Lower leg skin (tissue), 4 donors: ENCODE results near the gene MYL7. TPM values are rescaled to one million over a fixed set of nuclear protein-coding genes. Genes with fewer than 3 reads are reported as not detected.

Source experiments
- DNase-seq, 2 donors: peaks; one replicate each; pipeline ENCODE4 v3.0.0-alpha.2; 2019; ENCODE audit warnings: low spot score in 2 of 2
- H3K4me3 ChIP-seq: fragments of 200-600 bp; sonication (generic); 2 replicates; pipeline ENCODE4 v1.5.1; 2017; ENCODE audit warnings: mild to moderate bottlenecking, low read depth; ENCODE audit not compliant: poor library complexity, severe bottlenecking
- CTCF ChIP-seq, 3 donors: fragments of 450-650 bp; IDR thresholded peaks; one replicate each; pipeline ENCODE4 v1.5.1; 2016; ENCODE audit warnings: antibody characterized with exemption in 3 of 3, mild to moderate bottlenecking in 3 of 3, moderate library complexity in 2 of 3
- POLR2A ChIP-seq, 2 donors: fragments of 450-650 bp; IDR thresholded peaks; one replicate each; pipeline ENCODE4 v1.6.1; 2016 to 2017; ENCODE audit warnings: antibody characterized with exemption in 2 of 2, mild to moderate bottlenecking in 1 of 2, moderate library complexity in 1 of 2
- WGBS, 2 donors: methylation state at CpG; one replicate each; pipeline ENCODE4 v1.1.5; 2018; 5-methylcytosine and 5-hydroxymethylcytosine counted together
- intact Hi-C: fragments of 100-400 bp; cut with DNase I; formaldehyde crosslinking; loops from one replicate; pipeline ENCODE4 v1.15.0; 2023; ENCODE audit warnings: low total_unique reads
- total RNA-seq, 4 donors: library from RNA; depleted of rRNA; stranded (reverse); fragments of >200 nt; gene quantifications; one replicate each; pipeline ENCODE4 v1.1.0, GENCODE V29; 2016

MYL7 gene
- total RNA-seq, 4 donors from 2014 or later, result not detected

GRCh38 chr7:44186736-44187135, 45.6 kb upstream of the MYL7 start:
- WGBS, 2 donors, result 82 to 85% methylated on average over 5 of the region's 5 CpGs
- intact Hi-C loops, result no loop called here
- no peak overlapping the region for H3K4me3 ChIP-seq
- peak in 1 of 2 donors; percentile 43 for DNase-seq
- TF ChIP-seq CTCF (IDR thresholded peaks at IDR 0.05) (no peak), POLR2A (IDR thresholded peaks at IDR 0.05) (no peak)

- intact Hi-C loops, result no loop called here
- H3K4me3 ChIP-seq, result no peak overlapping the region
- WGBS, 2 donors, result 75 to 87% methylated on average over 5 of the region's 5 CpGs
- peak in 1 of 2 donors; percentile 79 for DNase-seq
- no peak for TF ChIP-seq CTCF (IDR thresholded peaks at IDR 0.05)
Observed at GRCh38 chr7:44185729-44186128, 44.6 kb upstream of the MYL7 start.

GRCh38 chr7:44184873-44185446, 43.8 kb upstream of the MYL7 start:
- intact Hi-C loops, result no loop called here
- DNase-seq, result peak in 1 of 2 donors; percentile 36
- TF ChIP-seq CTCF (IDR thresholded peaks at IDR 0.05) (no peak), POLR2A (IDR thresholded peaks at IDR 0.05) (no peak)
- no peak overlapping the region for H3K4me3 ChIP-seq
- WGBS, 2 donors, result 90 to 91% methylated on average over 2 of the region's 2 CpGs

- intact Hi-C loops, result no loop called here
- no peak overlapping the region for H3K4me3 ChIP-seq
- no peak for TF ChIP-seq POLR2A (IDR thresholded peaks at IDR 0.05)
- TF ChIP-seq CTCF (IDR thresholded peaks at IDR 0.05), result no peak
- 63 to 72% methylated on average over 16 of the region's 16 CpGs for WGBS, 2 donors
- DNase-seq, result peak in 1 of 2 donors; percentile 68
Observed at GRCh38 chr7:44184206-44184872, 43.2 kb upstream of the MYL7 start.

GRCh38 chr7:44183386-44183785, 42.3 kb upstream of the MYL7 start:
- TF ChIP-seq CTCF (IDR thresholded peaks at IDR 0.05) (no peak), POLR2A (IDR thresholded peaks at IDR 0.05) (no peak)
- intact Hi-C loops, result no loop called here
- H3K4me3 ChIP-seq, result no peak overlapping the region
- 13 to 20% methylated on average over 2 of the region's 2 CpGs for WGBS, 2 donors
- peak in 1 of 2 donors; percentile 53 for DNase-seq
